HepG2 (cell line): ENCODE data around the gene ABCA13. TPM values are rescaled to one million over a fixed set of nuclear protein-coding genes. Genes with fewer than 3 reads are reported as not detected.

Experiments used
- ATAC-seq: fragments of 200-7000 bp; cut with Tn5 transposase; 3 replicates; pipeline ENCODE4 v1.9.1; 2020; ENCODE audit warnings: mild to moderate bottlenecking, moderate library complexity
- BruUV-seq: library from RNA; stranded (reverse); fragments of 400-500 nt; replicated peaks from 2 replicates; lab custom pipeline; 2021; lab: Mats Ljungman, UMichigan
- CTCF ChIA-PET: fragments of 300-600 bp; formaldehyde crosslinking; extraction: SDS; loops from one replicate; lab custom pipeline; 2021; ENCODE audit warnings: low total read pairs, inconsistent platforms, low intra/inter-chr PET ratio; lab: Yijun Ruan, JAX
- POLR2A ChIA-PET: fragments of 350-600 bp; sonication (Branson Sonifier 250); formaldehyde crosslinking; loops from one replicate; lab custom pipeline; 2020; ENCODE audit warnings: antibody characterized with exemption, inconsistent platforms; lab: Yijun Ruan, JAX
- DNase-seq: peaks from one replicate; pipeline ENCODE4 v3.0.0-alpha.2; 2015; ENCODE audit warnings: low spot score
- FAIRE-seq: peaks from 3 replicates; lab custom pipeline; 2011; peaks lifted over from hg19 to GRCh38; lab: Jason Lieb, UNC
- H2AFZ ChIP-seq: one replicate; pipeline ENCODE4 v1.6.1; 2011; ENCODE audit warnings: low read length, inconsistent platforms
- H3K27ac ChIP-seq: fragments of 300-600 bp; 3 replicates; pipeline ENCODE4 v1.8.0; 2011; ENCODE audit warnings: mixed run types, mild to moderate bottlenecking, mixed read lengths, low read length, inconsistent platforms; ENCODE audit not compliant: insufficient read depth; ENCODE audit errors: extremely low read length
- H3K27me3 ChIP-seq, 2 experiments: fragments of 200-600 bp in 1 of 2; 2 replicates in 1 of 2; 3 replicates in 1 of 2; pipeline versions ENCODE4 v1.6.0 to v1.8.0; 2011; ENCODE audit warnings: low read length in 2 of 2, mild to moderate bottlenecking in 2 of 2, moderate library complexity in 2 of 2, inconsistent platforms in 1 of 2; ENCODE audit not compliant: insufficient read depth in 2 of 2, control insufficient read depth in 1 of 2
- H3K36me3 ChIP-seq, 2 experiments: fragments of 200-600 bp in 1 of 2; replicated peaks in 1 of 2; 2 replicates in 1 of 2; 3 replicates in 1 of 2; pipeline versions ENCODE4 v1.5.1 to v1.8.0; 2011; ENCODE audit warnings: low read length in 2 of 2, inconsistent platforms in 1 of 2; ENCODE audit not compliant: insufficient read depth in 2 of 2, control insufficient read depth in 1 of 2
- H3K4me1 ChIP-seq: 2 replicates; pipeline ENCODE4 v1.5.1; 2012; ENCODE audit warnings: low read length, inconsistent platforms; ENCODE audit not compliant: insufficient read depth
- H3K4me2 ChIP-seq: 2 replicates; pipeline ENCODE4 v1.6.0; 2011; ENCODE audit warnings: low read depth, low read length, inconsistent platforms
- H3K4me3 ChIP-seq, 3 experiments: fragments of 200-600 bp in 1 of 3; sonication (generic), shearing (Covaris generic) in 1 of 3; replicated peaks in 1 of 3; 2 replicates each; pipeline ENCODE4 v1.5.1; 2011 to 2016; ENCODE audit warnings: low read length in 3 of 3, inconsistent platforms in 2 of 3, low read depth in 2 of 3, mild to moderate bottlenecking in 2 of 3, control low read depth in 1 of 3, mixed read lengths in 1 of 3; ENCODE audit not compliant: insufficient read depth in 1 of 3
- H3K79me2 ChIP-seq: one replicate; pipeline ENCODE4 v1.6.1; 2011; ENCODE audit warnings: low read length, inconsistent platforms; ENCODE audit not compliant: insufficient read depth
- H3K9ac ChIP-seq: 2 replicates; pipeline ENCODE4 v1.6.0; 2011; ENCODE audit warnings: mild to moderate bottlenecking, low read depth, low read length, inconsistent platforms; ENCODE audit not compliant: insufficient read depth
- H3K9me3 ChIP-seq: 2 replicates; pipeline ENCODE4 v1.5.1; 2012; ENCODE audit warnings: mild to moderate bottlenecking, low read length
- H4K20me1 ChIP-seq: 2 replicates; pipeline ENCODE4 v1.6.0; 2011; ENCODE audit warnings: inconsistent platforms, mild to moderate bottlenecking, low read length, moderate library complexity; ENCODE audit not compliant: insufficient read depth
- ARNT2 ChIP-seq: sonication (generic); formaldehyde crosslinking; IDR thresholded peaks from 2 replicates; pipeline ENCODE4 v1.8.0; 2022; ENCODE audit warnings: mild to moderate bottlenecking, low read depth, missing genetic modification reagents, moderate library complexity
- HCFC1 ChIP-seq: fragments of 150-350 bp; IDR thresholded peaks from 2 replicates; pipeline ENCODE4 v1.6.1; 2014; ENCODE audit warnings: low read depth, low read length
- MAF1 ChIP-seq: sonication (generic); formaldehyde crosslinking; IDR thresholded peaks from 2 replicates; pipeline ENCODE4 v1.5.0; 2020; ENCODE audit warnings: missing genetic modification reagents, borderline replicate concordance
- MXI1 ChIP-seq: IDR thresholded peaks from 3 replicates; pipeline ENCODE4 v1.6.1; 2012; ENCODE audit warnings: low read depth, low read length, inconsistent platforms, borderline replicate concordance
- MZF1 ChIP-seq: sonication (generic); formaldehyde crosslinking; IDR thresholded peaks from 2 replicates; pipeline ENCODE4 v1.8.1; 2023; ENCODE audit warnings: mild to moderate bottlenecking, missing genetic modification reagents, borderline replicate concordance
- PAX8 ChIP-seq: sonication (generic); formaldehyde crosslinking; IDR thresholded peaks from 2 replicates; pipeline ENCODE4 v1.8.0; 2022; ENCODE audit warnings: mild to moderate bottlenecking, missing genetic modification reagents, borderline replicate concordance
- ZNF143 ChIP-seq: sonication (generic); formaldehyde crosslinking; IDR thresholded peaks from 2 replicates; pipeline ENCODE4 v1.4.0; 2020; ENCODE audit warnings: missing genetic modification reagents
- ZNF367 ChIP-seq: sonication (generic); formaldehyde crosslinking; IDR thresholded peaks from 2 replicates; pipeline ENCODE4 v1.4.0; 2020; ENCODE audit warnings: missing genetic modification reagents, borderline replicate concordance
- ZNF572 ChIP-seq: sonication (generic); formaldehyde crosslinking; IDR thresholded peaks from 2 replicates; pipeline ENCODE4 v1.5.1; 2020; ENCODE audit warnings: mild to moderate bottlenecking, missing genetic modification reagents
- ZNF7 ChIP-seq: IDR thresholded peaks from 2 replicates; pipeline ENCODE4 v1.6.1; 2016; ENCODE audit warnings: missing biosample characterization, missing genetic modification reagents
- ZNF724P ChIP-seq: sonication (generic); formaldehyde crosslinking; IDR thresholded peaks from 2 replicates; pipeline ENCODE4 v1.8.0; 2022; ENCODE audit warnings: missing genetic modification reagents, borderline replicate concordance
- ZNF782 ChIP-seq: sonication (generic); formaldehyde crosslinking; IDR thresholded peaks from 2 replicates; pipeline ENCODE4 v1.4.0; 2020; ENCODE audit warnings: missing genetic modification reagents, mild to moderate bottlenecking, borderline replicate concordance
- ZNF850 ChIP-seq: sonication (generic); formaldehyde crosslinking; conservative IDR thresholded peaks from 2 replicates; pipeline ENCODE4 v1.9.0; 2021; ENCODE audit warnings: mild to moderate bottlenecking, missing genetic modification reagents
- WGBS: methylation state at CpG from one replicate; pipeline ENCODE4 v1.1.6; 2017; ENCODE audit warnings: low lambda C conversion rate; 5-methylcytosine and 5-hydroxymethylcytosine counted together
- in situ Hi-C: cut with HindIII; loops from 2 replicates; pipeline ENCODE4 v1.10.0; 2017; ENCODE audit warnings: low pct_unique_long_range_greater_than_20kb; ENCODE audit not compliant: extremely low pct_ligation_motif_present
- intact Hi-C: fragments of 100-400 bp; cut with micrococcal nuclease; formaldehyde crosslinking; loops from one replicate; pipeline ENCODE4 v1.10.0; 2022; ENCODE audit not compliant: unreplicated experiment
- polyA plus RNA-seq, 8 experiments: library from polyadenylated mRNA; depleted of rRNA in 3 of 8; stranded (reverse) in 7 of 8; unstranded in 1 of 8; fragments of >200 nt; fragmentation: Illumina TruSeq in 4 of 8; extraction: Trizol in 4 of 8; gene quantifications; 2 replicates each; pipeline versions ENCODE4 v1.2.1 to v1.2.3, GENCODE V29; 2011 to 2016; ENCODE audit warnings: low read depth in 4 of 8, missing spikeins in 1 of 8, mixed read lengths in 1 of 8; ENCODE audit not compliant: insufficient read depth in 1 of 8
- total RNA-seq, 5 experiments: library from RNA; depleted of rRNA; stranded (reverse); fragments of >200 nt; fragmentation: Illumina TruSeq; extraction: Trizol; gene quantifications; 2 replicates each; pipeline ENCODE4 v1.2.3, GENCODE V29; 2016; ENCODE audit warnings: low read depth in 1 of 5
- TF ChIP-seq, protein P1 (sequence below): sonication (generic); formaldehyde crosslinking; IDR thresholded peaks from 2 replicates; pipeline ENCODE4 v1.5.1; 2020; ENCODE audit warnings: mild to moderate bottlenecking, missing genetic modification reagents, borderline replicate concordance
- TF ChIP-seq, protein P2 (sequence below): sonication (generic); formaldehyde crosslinking; IDR thresholded peaks from 2 replicates; pipeline ENCODE4 v1.8.0; 2022; ENCODE audit warnings: low read depth, missing genetic modification reagents
- TF ChIP-seq, protein P3 (sequence below): sonication (generic); formaldehyde crosslinking; IDR thresholded peaks from 2 replicates; pipeline ENCODE4 v1.4.0; 2020; ENCODE audit warnings: missing genetic modification reagents
- TF ChIP-seq, protein P4 (sequence below): sonication (generic); formaldehyde crosslinking; IDR thresholded peaks from 2 replicates; pipeline ENCODE4 v1.4.0; 2020; ENCODE audit warnings: missing genetic modification reagents, borderline replicate concordance

Gene ABCA13
- total and polyA plus RNA-seq, 2 of the 13 experiments (the other 11 are each of a cell fraction or from before 2014, with no cell fraction given): 0.03 TPM; not detected in 1

DNA sequence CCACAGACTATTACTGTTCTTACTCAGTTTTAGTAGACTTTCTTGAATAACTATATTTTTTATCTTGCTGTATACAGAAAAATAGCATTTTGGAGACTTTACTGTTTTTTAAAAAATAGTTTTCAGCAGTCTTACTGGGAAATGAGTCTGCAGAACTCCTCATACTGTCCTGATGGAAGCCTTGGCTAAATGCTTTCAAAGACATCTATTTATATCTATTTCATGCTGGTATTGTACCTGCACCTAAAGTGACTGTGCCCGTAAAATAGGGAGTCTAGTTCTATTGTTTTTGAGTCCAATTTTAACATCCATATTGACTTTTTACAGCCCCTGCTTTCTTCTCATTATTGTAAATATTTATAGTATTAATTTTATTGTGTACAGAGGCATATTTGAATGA, 464.5 kb downstream of the ABCA13 start:
- in situ Hi-C loops: no loop called here
- H3K9me3 ChIP-seq: no peaks in the 10 kb centered on the region
- DNase-seq (no peak), ATAC-seq (no peak), FAIRE-seq (no peak)
- H3K79me2 ChIP-seq: no peaks in the 10 kb centered on the region
- H4K20me1 ChIP-seq: no peaks in the 10 kb centered on the region
- no peak overlapping the region for H3K4me2 ChIP-seq
- WGBS: 0% methylated on average over 1 of the region's 1 CpG
- H3K27me3 ChIP-seq: no peaks in the 10 kb centered on the region
- ChIA-PET CTCF (no interaction called here), POLR2A (no interaction called here)
- H3K36me3 ChIP-seq: no peaks in the 10 kb centered on the region
- intact Hi-C loops: no loop called here
- H3K27ac ChIP-seq: no peak overlapping the region
- H3K4me1 ChIP-seq: no peaks in the 10 kb centered on the region
- BruUV-seq: no TSS peak
- H3K9ac ChIP-seq: no peak overlapping the region
- H2AFZ ChIP-seq: no peak overlapping the region
- H3K4me3 ChIP-seq: no peak overlapping the region
- TF ChIP-seq MZF1 (CRISPR knock-in tag): no peak
- no peak for TF ChIP-seq ZNF850 (CRISPR knock-in tag)
- no peak for TF ChIP-seq ZNF143 (CRISPR knock-in tag)
- no peak for TF ChIP-seq HCFC1
- no peak for TF ChIP-seq ZNF7 (CRISPR knock-in tag)
- TF ChIP-seq, protein P1, sequence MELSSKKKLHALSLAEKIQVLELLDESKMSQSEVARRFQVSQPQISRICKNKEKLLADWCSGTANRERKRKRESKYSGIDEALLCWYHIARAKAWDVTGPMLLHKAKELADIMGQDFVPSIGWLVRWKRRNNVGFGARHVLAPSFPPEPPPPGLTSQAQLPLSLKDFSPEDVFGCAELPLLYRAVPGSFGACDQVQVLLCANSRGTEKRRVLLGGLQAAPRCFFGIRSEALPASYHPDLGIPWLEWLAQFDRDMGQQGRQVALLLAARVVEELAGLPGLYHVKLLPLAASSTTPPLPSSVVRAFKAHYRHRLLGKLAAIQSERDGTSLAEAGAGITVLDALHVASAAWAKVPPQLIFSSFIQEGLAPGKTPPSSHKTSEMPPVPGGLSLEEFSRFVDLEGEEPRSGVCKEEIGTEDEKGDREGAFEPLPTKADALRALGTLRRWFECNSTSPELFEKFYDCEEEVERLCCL (CRISPR knock-in tag): no peak
- TF ChIP-seq PAX8 (CRISPR knock-in tag): no peak
- no peak for TF ChIP-seq MAF1 (CRISPR knock-in tag)
- TF ChIP-seq, protein P2, sequence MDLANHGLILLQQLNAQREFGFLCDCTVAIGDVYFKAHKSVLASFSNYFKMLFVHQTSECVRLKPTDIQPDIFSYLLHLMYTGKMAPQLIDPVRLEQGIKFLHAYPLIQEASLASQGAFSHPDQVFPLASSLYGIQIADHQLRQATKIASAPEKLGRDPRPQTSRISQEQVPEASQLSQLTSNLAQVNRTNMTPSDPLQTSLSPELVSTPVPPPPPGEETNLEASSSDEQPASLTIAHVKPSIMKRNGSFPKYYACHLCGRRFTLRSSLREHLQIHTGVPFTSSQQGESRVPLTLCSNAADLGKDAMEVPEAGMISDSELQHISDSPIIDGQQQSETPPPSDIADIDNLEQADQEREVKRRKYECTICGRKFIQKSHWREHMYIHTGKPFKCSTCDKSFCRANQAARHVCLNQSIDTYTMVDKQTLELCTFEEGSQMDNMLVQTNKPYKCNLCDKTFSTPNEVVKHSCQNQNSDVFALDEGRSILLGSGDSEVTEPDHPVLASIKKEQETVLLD: no peak
- TF ChIP-seq, protein P3, sequence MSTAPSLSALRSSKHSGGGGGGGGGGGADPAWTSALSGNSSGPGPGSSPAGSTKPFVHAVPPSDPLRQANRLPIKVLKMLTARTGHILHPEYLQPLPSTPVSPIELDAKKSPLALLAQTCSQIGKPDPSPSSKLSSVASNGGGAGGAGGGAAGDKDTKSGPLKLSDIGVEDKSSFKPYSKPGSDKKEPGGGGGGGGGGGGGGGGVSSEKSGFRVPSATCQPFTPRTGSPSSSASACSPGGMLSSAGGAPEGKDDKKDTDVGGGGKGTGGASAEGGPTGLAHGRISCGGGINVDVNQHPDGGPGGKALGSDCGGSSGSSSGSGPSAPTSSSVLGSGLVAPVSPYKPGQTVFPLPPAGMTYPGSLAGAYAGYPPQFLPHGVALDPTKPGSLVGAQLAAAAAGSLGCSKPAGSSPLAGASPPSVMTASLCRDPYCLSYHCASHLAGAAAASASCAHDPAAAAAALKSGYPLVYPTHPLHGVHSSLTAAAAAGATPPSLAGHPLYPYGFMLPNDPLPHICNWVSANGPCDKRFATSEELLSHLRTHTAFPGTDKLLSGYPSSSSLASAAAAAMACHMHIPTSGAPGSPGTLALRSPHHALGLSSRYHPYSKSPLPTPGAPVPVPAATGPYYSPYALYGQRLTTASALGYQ (CRISPR knock-in tag): no peak
- no peak for TF ChIP-seq ZNF724P (CRISPR knock-in tag)
- no peak for TF ChIP-seq ZNF782
- TF ChIP-seq ZNF367 (CRISPR knock-in tag): no peak
- TF ChIP-seq, protein P4, sequence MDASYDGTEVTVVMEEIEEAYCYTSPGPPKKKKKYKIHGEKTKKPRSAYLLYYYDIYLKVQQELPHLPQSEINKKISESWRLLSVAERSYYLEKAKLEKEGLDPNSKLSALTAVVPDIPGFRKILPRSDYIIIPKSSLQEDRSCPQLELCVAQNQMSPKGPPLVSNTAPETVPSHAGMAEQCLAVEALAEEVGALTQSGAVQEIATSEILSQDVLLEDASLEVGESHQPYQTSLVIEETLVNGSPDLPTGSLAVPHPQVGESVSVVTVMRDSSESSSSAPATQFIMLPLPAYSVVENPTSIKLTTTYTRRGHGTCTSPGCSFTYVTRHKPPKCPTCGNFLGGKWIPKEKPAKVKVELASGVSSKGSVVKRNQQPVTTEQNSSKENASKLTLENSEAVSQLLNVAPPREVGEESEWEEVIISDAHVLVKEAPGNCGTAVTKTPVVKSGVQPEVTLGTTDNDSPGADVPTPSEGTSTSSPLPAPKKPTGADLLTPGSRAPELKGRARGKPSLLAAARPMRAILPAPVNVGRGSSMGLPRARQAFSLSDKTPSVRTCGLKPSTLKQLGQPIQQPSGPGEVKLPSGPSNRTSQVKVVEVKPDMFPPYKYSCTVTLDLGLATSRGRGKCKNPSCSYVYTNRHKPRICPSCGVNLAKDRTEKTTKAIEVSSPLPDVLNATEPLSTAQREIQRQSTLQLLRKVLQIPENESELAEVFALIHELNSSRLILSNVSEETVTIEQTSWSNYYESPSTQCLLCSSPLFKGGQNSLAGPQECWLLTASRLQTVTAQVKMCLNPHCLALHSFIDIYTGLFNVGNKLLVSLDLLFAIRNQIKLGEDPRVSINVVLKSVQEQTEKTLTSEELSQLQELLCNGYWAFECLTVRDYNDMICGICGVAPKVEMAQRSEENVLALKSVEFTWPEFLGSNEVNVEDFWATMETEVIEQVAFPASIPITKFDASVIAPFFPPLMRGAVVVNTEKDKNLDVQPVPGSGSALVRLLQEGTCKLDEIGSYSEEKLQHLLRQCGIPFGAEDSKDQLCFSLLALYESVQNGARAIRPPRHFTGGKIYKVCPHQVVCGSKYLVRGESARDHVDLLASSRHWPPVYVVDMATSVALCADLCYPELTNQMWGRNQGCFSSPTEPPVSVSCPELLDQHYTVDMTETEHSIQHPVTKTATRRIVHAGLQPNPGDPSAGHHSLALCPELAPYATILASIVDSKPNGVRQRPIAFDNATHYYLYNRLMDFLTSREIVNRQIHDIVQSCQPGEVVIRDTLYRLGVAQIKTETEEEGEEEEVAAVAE: no peak
- no peak for TF ChIP-seq MXI1
- no peak for TF ChIP-seq ARNT2 (CRISPR knock-in tag)
- no peak for TF ChIP-seq ZNF572 (CRISPR knock-in tag)
